Measurements from ENCODE around the gene ANKS6.

DNA sequence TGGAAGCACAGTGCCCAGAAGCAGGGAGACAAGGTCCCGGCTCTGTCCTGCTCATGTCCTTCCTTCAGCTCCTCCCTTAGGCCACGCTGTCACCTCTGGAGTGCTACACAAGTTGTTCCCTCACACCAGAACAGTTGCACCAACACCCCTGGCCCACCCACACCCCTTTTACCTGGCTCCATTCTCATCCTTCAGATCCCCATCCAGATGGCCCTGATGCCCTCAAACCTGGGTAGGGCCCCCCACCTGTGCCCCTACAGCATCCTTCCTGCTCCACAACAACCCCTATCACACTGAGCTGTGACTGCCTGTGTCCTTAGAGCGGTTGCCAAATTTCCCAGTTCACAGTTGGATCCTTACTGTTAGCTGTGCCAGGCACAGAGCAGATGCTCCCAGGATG, 29.2 kb downstream of the ANKS6 start:
- TF ChIP-seq POLR2A (IDR thresholded peaks at IDR 0.05; ENCODE audit: low read depth, low read length): no peak
- TF ChIP-seq POU2F2 (IDR thresholded peaks at IDR 0.05; ENCODE audit: low read depth, low read length): no peak
- no peak for TF ChIP-seq POLR2AphosphoS5 (IDR thresholded peaks at IDR 0.05; ENCODE audit: low read depth, low read length)
